RWPE2 (cell line): ENCODE data around the gene APRT.

ENCODE experiments used
- ATAC-seq: fragments of 200-7000 bp; cut with Tn5 transposase; 3 replicates; pipeline ENCODE4 v1.9.1; 2021; ENCODE audit warnings: low read depth
- DNase-seq: peaks from one replicate; pipeline ENCODE4 v3.0.0-alpha.2; 2020; ENCODE audit warnings: low spot score
- H3K27ac ChIP-seq: fragments of 450-650 bp; 2 replicates; pipeline ENCODE4 v1.5.1; 2017; ENCODE audit warnings: mild to moderate bottlenecking; ENCODE audit not compliant: poor library complexity, severe bottlenecking
- H3K27me3 ChIP-seq: fragments of 250-450 bp; sonication (Bioruptor Pico); 2 replicates; pipeline ENCODE4 v1.5.1; 2021; ENCODE audit warnings: mild to moderate bottlenecking, moderate library complexity; ENCODE audit not compliant: insufficient read depth, poor library complexity, severe bottlenecking
- H3K36me3 ChIP-seq: fragments of 250-450 bp; sonication (Bioruptor Pico); 2 replicates; pipeline ENCODE4 v1.5.1; 2020; ENCODE audit warnings: low read depth, mild to moderate bottlenecking, moderate library complexity
- H3K4me1 ChIP-seq: fragments of 250-450 bp; sonication (Bioruptor Pico); 2 replicates; pipeline ENCODE4 v1.5.1; 2021; ENCODE audit warnings: mild to moderate bottlenecking, moderate library complexity; ENCODE audit not compliant: insufficient read depth, poor library complexity, severe bottlenecking
- H3K4me3 ChIP-seq: fragments of 250-450 bp; sonication (Bioruptor Pico); 2 replicates; pipeline ENCODE4 v1.5.1; 2021; ENCODE audit warnings: mild to moderate bottlenecking, moderate library complexity; ENCODE audit not compliant: severe bottlenecking
- H3K9me3 ChIP-seq: fragments of 250-450 bp; sonication (Bioruptor Pico); 2 replicates; pipeline ENCODE4 v1.5.1; 2021; ENCODE audit warnings: mild to moderate bottlenecking, moderate library complexity; ENCODE audit not compliant: severe bottlenecking
- CTCF ChIP-seq: fragments of 450-650 bp; IDR thresholded peaks from one replicate; pipeline ENCODE4 v1.5.1; 2017; ENCODE audit warnings: mild to moderate bottlenecking, moderate library complexity; ENCODE audit not compliant: poor library complexity, severe bottlenecking

APRT gene

GRCh38 chr16:88771294-88771772 lies 40.4 kb downstream of the APRT start:
- no peak for DNase-seq
- Histone ChIP-seq H3K27ac (peak overlapping the region; percentile 70), H3K9me3 (no peaks in the 10 kb centered on the region), H3K4me3 (no peak overlapping the region), H3K4me1 (peaks cover 17% of the 10 kb centered on the region), H3K36me3 (no peaks in the 10 kb centered on the region), H3K27me3 (no peaks in the 10 kb centered on the region)
- ATAC-seq, result no peak
- TF ChIP-seq CTCF, result no peak

- ATAC-seq, result peak; percentile 88
- peak; percentile 92 for DNase-seq
- H3K27me3 ChIP-seq, result no peaks in the 10 kb centered on the region
Observed at GRCh38 chr16:88770461-88771293, 41.1 kb downstream of the APRT start.

GRCh38 chr16:88769617-88770460 lies 41.9 kb downstream of the APRT start:
- Histone ChIP-seq H3K27me3 (no peaks in the 10 kb centered on the region), H3K9me3 (no peaks in the 10 kb centered on the region), H3K27ac (peak overlapping the region; percentile 70), H3K4me1 (peaks cover 29% of the 10 kb centered on the region), H3K36me3 (peaks cover 4% of the 10 kb centered on the region; the same call in 1 of the 2 replicates), H3K4me3 (peak overlapping the region; percentile 4)
- no peak for TF ChIP-seq CTCF
- DNase-seq (no peak), ATAC-seq (peak; percentile 4; the same call in 1 of the 3 replicates)

More at GRCh38 chr16:88770461-88771293, 41.1 kb downstream of the APRT start:
- Histone ChIP-seq H3K4me1 (peaks cover 20% of the 10 kb centered on the region), H3K4me3 (peak overlapping the region; percentile 4), H3K9me3 (no peaks in the 10 kb centered on the region), H3K27ac (peak overlapping the region; percentile 70), H3K36me3 (peaks cover 4% of the 10 kb centered on the region; the same call in 1 of the 2 replicates)
- TF ChIP-seq CTCF, result peak; percentile 4

GRCh38 chr16:88768071-88768783 lies 43.5 kb downstream of the APRT start:
- DNase-seq, result no peak
- no peak for ATAC-seq
- no peaks in the 10 kb centered on the region for H3K27me3 ChIP-seq
- no peak overlapping the region for H3K4me3 ChIP-seq
- H3K4me1 ChIP-seq, result peaks cover 30% of the 10 kb centered on the region
- no peaks in the 10 kb centered on the region for H3K9me3 ChIP-seq
- H3K36me3 ChIP-seq, result peaks cover 12% of the 10 kb centered on the region; the same call in 1 of the 2 replicates
- no peak overlapping the region for H3K27ac ChIP-seq
- TF ChIP-seq CTCF, result no peak
